Tibial artery (tissue), 4 donors: ENCODE measurements around the gene LRRC1.

ENCODE experiments used
- DNase-seq, 2 donors: peaks; one replicate each; pipeline ENCODE4 v3.0.0-alpha.2; 2019
- H3K27ac ChIP-seq, 2 donors: fragments of 200-600 bp; sonication (generic) in 1 of 2; 1 replicate in 1 of 2; 2 replicates in 1 of 2; pipeline ENCODE4 v1.5.1; 2018 to 2019; ENCODE audit warnings: mild to moderate bottlenecking in 1 of 2
- H3K27me3 ChIP-seq, 2 donors: fragments of 200-600 bp; sonication (generic) in 1 of 2; one replicate each; pipeline versions ENCODE4 v1.5.1 to v1.6.0; 2016 to 2019
- H3K36me3 ChIP-seq, 3 donors: fragments of 200-600 bp; sonication (generic) in 2 of 3; one replicate each; pipeline ENCODE4 v1.5.1; 2016 to 2019; ENCODE audit warnings: mild to moderate bottlenecking in 2 of 3
- H3K4me1 ChIP-seq, 4 donors: fragments of 200-600 bp; sonication (generic) in 2 of 4; 1 replicate in 3 of 4; 2 replicates in 1 of 4; pipeline ENCODE4 v1.5.1; 2016 to 2019
- H3K4me3 ChIP-seq, 2 donors: fragments of 200-600 bp; sonication (generic) in 1 of 2; 1 replicate in 1 of 2; 2 replicates in 1 of 2; pipeline ENCODE4 v1.5.1; 2018 to 2019; ENCODE audit warnings: mild to moderate bottlenecking in 2 of 2
- H3K9me3 ChIP-seq, 3 donors: fragments of 200-600 bp; sonication (generic) in 1 of 3; one replicate each; pipeline ENCODE4 v1.5.1; 2016 to 2019
- intact Hi-C: fragments of 100-400 bp; cut with DNase I; formaldehyde crosslinking; loops from one replicate; pipeline ENCODE4 v1.15.0; 2023; ENCODE audit warnings: low total_unique reads
- TF ChIP-seq, protein P1 (sequence below), 2 experiments: fragments of 200-600 bp in 1 of 2; fragments of 450-650 bp in 1 of 2; IDR thresholded peaks; one replicate each; pipeline ENCODE4 v1.5.1; 2017 to 2019; ENCODE audit warnings: antibody characterized with exemption in 2 of 2, mild to moderate bottlenecking in 1 of 2, moderate library complexity in 1 of 2

The LRRC1 gene

DNA sequence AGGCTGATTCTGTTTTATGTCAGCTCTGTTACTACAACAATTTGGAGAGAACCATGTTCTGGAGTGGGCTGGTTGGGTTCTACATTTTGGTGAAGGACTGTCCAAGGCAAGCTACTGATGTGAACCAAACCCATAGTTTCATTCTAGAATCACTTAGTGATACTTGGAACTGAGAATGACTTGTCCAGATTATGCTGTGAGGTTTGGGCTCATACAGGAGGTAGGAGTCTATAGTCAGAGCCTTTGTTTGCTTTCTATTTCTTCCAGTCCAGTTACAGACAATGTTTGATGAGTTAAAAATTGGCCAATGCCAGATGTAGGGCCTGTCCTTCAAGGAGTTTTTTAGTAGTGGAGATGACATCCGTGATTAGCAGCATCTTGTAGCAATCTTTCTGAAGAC lies 97.9 kb downstream of the LRRC1 start:
- TF ChIP-seq, protein P1, sequence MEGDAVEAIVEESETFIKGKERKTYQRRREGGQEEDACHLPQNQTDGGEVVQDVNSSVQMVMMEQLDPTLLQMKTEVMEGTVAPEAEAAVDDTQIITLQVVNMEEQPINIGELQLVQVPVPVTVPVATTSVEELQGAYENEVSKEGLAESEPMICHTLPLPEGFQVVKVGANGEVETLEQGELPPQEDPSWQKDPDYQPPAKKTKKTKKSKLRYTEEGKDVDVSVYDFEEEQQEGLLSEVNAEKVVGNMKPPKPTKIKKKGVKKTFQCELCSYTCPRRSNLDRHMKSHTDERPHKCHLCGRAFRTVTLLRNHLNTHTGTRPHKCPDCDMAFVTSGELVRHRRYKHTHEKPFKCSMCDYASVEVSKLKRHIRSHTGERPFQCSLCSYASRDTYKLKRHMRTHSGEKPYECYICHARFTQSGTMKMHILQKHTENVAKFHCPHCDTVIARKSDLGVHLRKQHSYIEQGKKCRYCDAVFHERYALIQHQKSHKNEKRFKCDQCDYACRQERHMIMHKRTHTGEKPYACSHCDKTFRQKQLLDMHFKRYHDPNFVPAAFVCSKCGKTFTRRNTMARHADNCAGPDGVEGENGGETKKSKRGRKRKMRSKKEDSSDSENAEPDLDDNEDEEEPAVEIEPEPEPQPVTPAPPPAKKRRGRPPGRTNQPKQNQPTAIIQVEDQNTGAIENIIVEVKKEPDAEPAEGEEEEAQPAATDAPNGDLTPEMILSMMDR (IDR thresholded peaks at IDR 0.05), result no peak
- intact Hi-C loops, result no loop called here
- Histone ChIP-seq H3K27me3 (no peaks in the 10 kb centered on the region), H3K27ac (no peak overlapping the region), H3K36me3 (peaks cover 0 to 5% (median 0%) of the 10 kb centered on the region in 3 donors), H3K4me1 (peaks cover 0 to 17% (median 8%) of the 10 kb centered on the region in 4 donors), H3K9me3 (no peaks in the 10 kb centered on the region), H3K4me3 (no peak overlapping the region)
- DNase-seq, result no peak

DNA sequence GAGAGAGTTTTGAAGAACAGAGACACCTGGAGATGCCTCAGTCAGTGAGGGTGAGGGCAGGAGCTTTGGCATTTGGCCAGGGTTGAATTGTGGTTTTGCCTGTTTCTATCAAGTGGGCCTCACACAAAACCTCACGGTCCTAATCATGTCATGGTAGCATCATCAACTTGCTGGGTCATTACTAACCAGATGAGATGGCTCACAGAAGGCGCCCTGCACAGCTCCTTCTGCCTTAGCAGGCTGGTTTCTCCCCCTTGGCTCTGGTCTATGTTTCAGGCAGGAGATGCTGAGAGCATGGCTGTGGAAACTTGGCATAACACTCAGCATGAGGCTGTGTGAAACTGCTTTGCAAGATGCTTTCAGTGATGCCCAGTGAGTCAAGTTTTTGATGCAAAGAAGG lies 99.3 kb downstream of the LRRC1 start:
- Histone ChIP-seq H3K27ac (no peak overlapping the region), H3K9me3 (no peaks in the 10 kb centered on the region), H3K4me3 (no peak overlapping the region), H3K27me3 (no peaks in the 10 kb centered on the region), H3K4me1 (peaks cover 0 to 17% (median 8%) of the 10 kb centered on the region in 4 donors), H3K36me3 (peaks cover 0 to 9% (median 0%) of the 10 kb centered on the region in 3 donors)
- intact Hi-C loops, result no loop called here
- TF ChIP-seq, protein P1 (IDR thresholded peaks at IDR 0.05), result no peak
- DNase-seq, result no peak

DNA sequence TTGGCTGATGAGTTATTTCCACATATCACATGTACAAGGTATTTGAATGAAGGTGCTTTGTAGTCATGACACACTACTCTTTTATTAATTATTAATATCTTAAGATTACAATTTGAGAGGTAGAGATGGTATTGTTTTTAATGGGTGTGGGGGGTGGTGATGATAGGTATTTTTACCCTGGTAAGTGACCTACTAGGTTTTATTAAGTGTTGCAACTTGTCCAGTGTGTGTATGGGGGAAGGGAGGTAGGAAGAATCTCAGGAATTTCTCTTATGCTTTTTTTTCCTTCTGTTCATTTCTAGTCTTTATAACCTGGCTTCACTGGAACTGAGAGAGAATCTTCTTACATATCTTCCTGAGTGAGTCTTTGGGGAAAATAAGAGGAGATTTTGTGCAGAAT lies 101.4 kb downstream of the LRRC1 start:
- H3K27ac ChIP-seq, result no peak overlapping the region
- no peaks in the 10 kb centered on the region for H3K27me3 ChIP-seq
- H3K36me3 ChIP-seq, result peaks cover 0 to 23% (median 8%) of the 10 kb centered on the region in 3 donors
- TF ChIP-seq, protein P1 (IDR thresholded peaks at IDR 0.05), result no peak
- H3K4me3 ChIP-seq, result no peak overlapping the region
- H3K9me3 ChIP-seq, result no peaks in the 10 kb centered on the region
- DNase-seq, result no peak
- H3K4me1 ChIP-seq, result peaks cover 0 to 10% (median 4%) of the 10 kb centered on the region in 4 donors
- intact Hi-C loops, result no loop called here

DNA sequence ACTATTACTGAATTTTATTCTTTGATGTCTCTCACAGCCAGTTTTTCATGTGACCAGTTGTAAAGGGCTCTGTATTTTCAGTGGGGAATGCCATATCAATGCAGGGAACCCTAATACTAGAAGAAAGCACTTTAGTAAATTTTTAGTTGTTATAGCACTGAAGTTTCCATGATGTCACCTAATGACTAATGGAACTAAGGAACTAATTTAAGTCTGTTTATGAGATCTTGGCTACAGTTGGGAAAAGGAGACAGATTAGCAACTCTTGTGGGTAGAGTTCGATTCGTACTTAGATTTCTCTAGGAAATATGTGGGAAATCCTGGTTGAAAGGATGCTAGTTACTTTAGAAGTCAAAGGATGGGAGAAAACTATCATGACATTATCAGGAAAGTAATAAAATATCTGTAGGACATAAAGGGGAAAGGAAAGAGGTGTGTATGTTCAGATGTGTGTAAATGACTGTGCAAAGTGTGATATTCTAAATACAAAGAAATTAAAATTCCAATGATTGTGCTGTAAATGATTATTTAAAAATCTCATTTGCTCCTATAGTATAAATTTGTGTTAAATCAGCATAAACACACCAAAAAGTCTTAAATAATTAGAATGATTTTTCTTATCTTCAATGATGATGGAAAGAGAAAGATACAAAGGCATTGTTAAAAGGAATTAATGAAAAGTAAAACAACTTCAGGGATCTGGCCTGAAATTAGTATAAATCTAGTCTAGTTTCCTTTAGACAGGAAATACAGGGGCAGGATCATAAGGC lies 103.4 kb downstream of the LRRC1 start:
- no peaks in the 10 kb centered on the region for H3K9me3 ChIP-seq
- intact Hi-C loops, result no loop called here
- H3K27me3 ChIP-seq, result no peaks in the 10 kb centered on the region
- no peak overlapping the region for H3K4me3 ChIP-seq
- H3K36me3 ChIP-seq, result peaks cover 7 to 30% (median 11%) of the 10 kb centered on the region in 3 donors
- no peak for DNase-seq
- H3K4me1 ChIP-seq, result peaks cover 0 to 10% (median 2%) of the 10 kb centered on the region in 4 donors
- H3K27ac ChIP-seq, result no peak overlapping the region
- TF ChIP-seq, protein P1 (IDR thresholded peaks at IDR 0.05), result no peak

DNA sequence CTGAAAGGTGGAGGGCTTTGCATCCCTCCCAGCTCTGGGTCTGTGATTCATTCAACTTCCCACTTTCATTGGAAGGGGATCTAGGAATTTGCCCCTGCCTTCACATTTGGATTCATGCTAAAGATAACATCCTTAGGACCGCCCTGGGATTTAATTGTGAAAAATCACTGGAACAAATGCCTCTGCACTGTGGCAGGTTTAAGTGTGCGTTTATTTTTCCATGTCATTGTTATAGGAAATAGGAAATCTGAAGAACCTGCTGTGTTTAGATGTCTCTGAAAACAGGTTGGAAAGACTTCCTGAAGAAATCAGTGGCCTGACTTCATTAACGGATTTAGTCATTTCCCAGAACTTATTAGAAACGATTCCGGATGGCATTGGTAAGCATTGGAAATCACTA lies 104.7 kb downstream of the LRRC1 start:
- DNase-seq, result no peak
- H3K4me3 ChIP-seq, result no peak overlapping the region
- intact Hi-C loops, result no loop called here
- peaks cover 0 to 10% (median 0%) of the 10 kb centered on the region in 4 donors for H3K4me1 ChIP-seq
- no peak overlapping the region for H3K27ac ChIP-seq
- H3K9me3 ChIP-seq, result no peaks in the 10 kb centered on the region
- no peaks in the 10 kb centered on the region for H3K27me3 ChIP-seq
- H3K36me3 ChIP-seq, result peaks cover 12 to 40% (median 20%) of the 10 kb centered on the region in 3 donors
- TF ChIP-seq, protein P1 (IDR thresholded peaks at IDR 0.05), result no peak
